OCI-LY1 (cell line): ENCODE measurements around the gene B3GALNT2.

Experiments used
- CTCF ChIP-seq: fragments of 200-600 bp; sonication (generic), shearing (Covaris generic); IDR thresholded peaks from 2 replicates; pipeline ENCODE4 v1.5.1; 2017; ENCODE audit warnings: mild to moderate bottlenecking, antibody characterized with exemption, low read length, moderate library complexity, mixed read lengths
- EZH2 ChIP-seq: fragments of 200-600 bp; sonication (generic), shearing (Covaris generic); IDR thresholded peaks from 2 replicates; pipeline ENCODE4 v1.8.0; 2017; ENCODE audit warnings: borderline replicate concordance, mixed run types, mild to moderate bottlenecking, antibody characterized with exemption, low read length, moderate library complexity, mixed read lengths

GRCh38 chr1:235421751-235422150 lies 82.5 kb downstream of the B3GALNT2 start:
- TF ChIP-seq CTCF (no peak), EZH2 (no peak)
